Osteocyte (in vitro differentiated cells): Measurements from ENCODE around the gene GRM7. TPM values are rescaled to one million over a fixed set of nuclear protein-coding genes. Genes with fewer than 3 reads are reported as not detected.

Experiments
- DNase-seq: peaks from one replicate; pipeline ENCODE4 v3.0.0; 2021; ENCODE audit warnings: mixed read lengths; ENCODE audit not compliant: unreplicated experiment; ENCODE audit errors: extremely low spot score
- H3K27ac Mint-ChIP-seq: one replicate; pipeline ENCODE4 v1.8.0; 2021; ENCODE audit warnings: mild to moderate bottlenecking, mixed read lengths; ENCODE audit not compliant: unreplicated experiment
- H3K27me3 Mint-ChIP-seq: one replicate; pipeline ENCODE4 v1.8.0; 2021; ENCODE audit warnings: mixed read lengths; ENCODE audit not compliant: unreplicated experiment
- H3K36me3 Mint-ChIP-seq: one replicate; pipeline ENCODE4 v1.8.0; 2021; ENCODE audit warnings: mixed read lengths; ENCODE audit not compliant: unreplicated experiment
- H3K4me1 Mint-ChIP-seq: one replicate; pipeline ENCODE4 v1.8.0; 2021; ENCODE audit warnings: mixed read lengths; ENCODE audit not compliant: unreplicated experiment
- H3K4me3 Mint-ChIP-seq: one replicate; pipeline ENCODE4 v1.8.0; 2021; ENCODE audit warnings: mild to moderate bottlenecking, moderate library complexity, mixed read lengths; ENCODE audit not compliant: unreplicated experiment
- H3K9me3 Mint-ChIP-seq: one replicate; pipeline ENCODE4 v1.8.0; 2021; ENCODE audit warnings: mixed read lengths; ENCODE audit not compliant: unreplicated experiment
- CTCF ChIP-seq: fragments of 200-600 bp; sonication (generic); IDR thresholded peaks from 2 replicates; pipeline ENCODE4 v1.5.0; 2021; ENCODE audit warnings: antibody characterized with exemption, mild to moderate bottlenecking, moderate library complexity
- total RNA-seq: library from RNA; stranded (reverse); gene quantifications from 2 replicates; pipeline ENCODE4 v1.2.1, GENCODE V29; 2021

The GRM7 gene
- total RNA-seq, 1 donor from 2014 or later, result not detected

GRCh38 chr3:7683426-7683825 lies 822.5 kb downstream of the GRM7 start:
- no peak overlapping the region for H3K27ac Mint-ChIP-seq
- DNase-seq, result no peak
- H3K9me3 Mint-ChIP-seq, result peaks cover 22% of the 10 kb centered on the region
- no peaks in the 10 kb centered on the region for H3K4me1 Mint-ChIP-seq
- no peaks in the 10 kb centered on the region for H3K27me3 Mint-ChIP-seq
- no peak overlapping the region for H3K4me3 Mint-ChIP-seq
- no peaks in the 10 kb centered on the region for H3K36me3 Mint-ChIP-seq
- TF ChIP-seq CTCF, result no peak

GRCh38 chr3:7684182-7684715 lies 823.3 kb downstream of the GRM7 start:
- Mint-ChIP-seq H3K4me1 (no peaks in the 10 kb centered on the region), H3K9me3 (peaks cover 17% of the 10 kb centered on the region), H3K36me3 (no peaks in the 10 kb centered on the region), H3K4me3 (no peak overlapping the region), H3K27me3 (no peaks in the 10 kb centered on the region), H3K27ac (no peak overlapping the region)
- no peak for TF ChIP-seq CTCF
- DNase-seq, result no peak

- H3K9me3 Mint-ChIP-seq, result peaks cover 16% of the 10 kb centered on the region
- H3K27me3 Mint-ChIP-seq, result no peaks in the 10 kb centered on the region
- TF ChIP-seq CTCF, result no peak
- no peaks in the 10 kb centered on the region for H3K4me1 Mint-ChIP-seq
- no peaks in the 10 kb centered on the region for H3K36me3 Mint-ChIP-seq
- H3K4me3 Mint-ChIP-seq, result no peak overlapping the region
- DNase-seq, result no peak
- H3K27ac Mint-ChIP-seq, result no peak overlapping the region
These were observed 826.7 kb downstream of the GRM7 start for GRCh38 chr3:7687428-7688147.

GRCh38 chr3:7692866-7693265 lies 832.0 kb downstream of the GRM7 start:
- H3K9me3 Mint-ChIP-seq, result peaks cover 14% of the 10 kb centered on the region
- no peak for TF ChIP-seq CTCF
- H3K4me3 Mint-ChIP-seq, result no peak overlapping the region
- H3K36me3 Mint-ChIP-seq, result no peaks in the 10 kb centered on the region
- no peaks in the 10 kb centered on the region for H3K4me1 Mint-ChIP-seq
- H3K27me3 Mint-ChIP-seq, result no peaks in the 10 kb centered on the region
- no peak overlapping the region for H3K27ac Mint-ChIP-seq
- DNase-seq, result no peak

- no peaks in the 10 kb centered on the region for H3K27me3 Mint-ChIP-seq
- no peak overlapping the region for H3K4me3 Mint-ChIP-seq
- H3K36me3 Mint-ChIP-seq, result no peaks in the 10 kb centered on the region
- no peak for DNase-seq
- peaks cover 13% of the 10 kb centered on the region for H3K9me3 Mint-ChIP-seq
- no peak for TF ChIP-seq CTCF
- no peaks in the 10 kb centered on the region for H3K4me1 Mint-ChIP-seq
- no peak overlapping the region for H3K27ac Mint-ChIP-seq
These were observed 833.1 kb downstream of the GRM7 start for GRCh38 chr3:7693976-7694375.
